Fibroblast of lung (primary cell): ENCODE measurements around the gene TANGO2. TPM values are rescaled to one million over a fixed set of nuclear protein-coding genes. Genes with fewer than 3 reads are reported as not detected.

Experiments used
- DNase-seq, 2 donors: peaks; one replicate each; pipeline versions ENCODE4 v3.0.0 to v3.0.0-alpha.2; 2010; ENCODE audit warnings: low read depth in 2 of 2
- H2AFZ ChIP-seq: 2 replicates; pipeline ENCODE4 v1.5.1; 2012; ENCODE audit warnings: low read length, control low read depth, inconsistent platforms
- H3K27ac ChIP-seq: 2 replicates; pipeline ENCODE4 v1.5.1; 2011; ENCODE audit warnings: low read length, control low read depth; ENCODE audit not compliant: insufficient read depth
- H3K27me3 ChIP-seq: 2 replicates; pipeline ENCODE4 v1.5.1; 2011; ENCODE audit warnings: mild to moderate bottlenecking, low read length; ENCODE audit not compliant: control insufficient read depth, insufficient read depth
- H3K36me3 ChIP-seq: 2 replicates; pipeline ENCODE4 v1.5.1; 2011; ENCODE audit warnings: low read length; ENCODE audit not compliant: control insufficient read depth, insufficient read depth
- H3K4me1 ChIP-seq: 2 replicates; pipeline ENCODE4 v1.5.1; 2011; ENCODE audit warnings: low read length; ENCODE audit not compliant: control insufficient read depth, insufficient read depth; ENCODE audit errors: extremely low read depth
- H3K4me2 ChIP-seq: 2 replicates; pipeline ENCODE4 v1.5.1; 2011; ENCODE audit warnings: low read length, control low read depth; ENCODE audit not compliant: insufficient read depth; ENCODE audit errors: extremely low read depth
- H3K4me3 ChIP-seq, 4 experiments: fragments of 200-600 bp in 1 of 4; sonication (generic) in 1 of 4; replicated peaks in 1 of 4; 2 replicates each; pipeline ENCODE4 v1.5.1; 2011 to 2016; ENCODE audit warnings: low read length in 4 of 4, low read depth in 3 of 4, mild to moderate bottlenecking in 3 of 4, control low read depth in 2 of 4, inconsistent platforms in 1 of 4, mixed read lengths in 1 of 4; ENCODE audit not compliant: insufficient read depth in 1 of 4; ENCODE audit errors: control extremely low read depth in 1 of 4
- H3K79me2 ChIP-seq: 2 replicates; pipeline ENCODE4 v1.5.1; 2012; ENCODE audit warnings: mild to moderate bottlenecking, low read length, inconsistent platforms; ENCODE audit not compliant: control insufficient read depth, insufficient read depth
- H3K9ac ChIP-seq: 2 replicates; pipeline ENCODE4 v1.5.1; 2011; ENCODE audit warnings: mild to moderate bottlenecking, low read length, control low read depth; ENCODE audit not compliant: insufficient read depth
- H3K9me3 ChIP-seq: 2 replicates; pipeline ENCODE4 v1.5.1; 2012; ENCODE audit warnings: low read depth, low read length; ENCODE audit not compliant: control insufficient read depth, insufficient read depth
- H4K20me1 ChIP-seq: 2 replicates; pipeline ENCODE4 v1.5.1; 2011; ENCODE audit warnings: low read length; ENCODE audit not compliant: control insufficient read depth, insufficient read depth; ENCODE audit errors: extremely low read depth
- EZH2 ChIP-seq: IDR thresholded peaks from 2 replicates; pipeline ENCODE4 v1.5.1; 2012; ENCODE audit warnings: low read length, control low read depth, mild to moderate bottlenecking; ENCODE audit errors: missing control alignments
- polyA plus RNA-seq, 2 donors: library from polyadenylated mRNA; depleted of rRNA in 1 of 2; stranded (reverse) in 1 of 2; unstranded in 1 of 2; fragments of >200 nt; gene quantifications; 2 replicates each; pipeline ENCODE4 v1.2.1, GENCODE V29; 2011 to 2012; ENCODE audit warnings: missing spikeins in 1 of 2
- total RNA-seq: library from RNA; depleted of rRNA; stranded (reverse); fragments of >200 nt; gene quantifications from 2 replicates; pipeline ENCODE4 v1.2.1, GENCODE V29; 2014
- TF ChIP-seq, protein P1 (sequence below), 2 donors: IDR thresholded peaks in 1 of 2; conservative IDR thresholded peaks in 1 of 2; 1 replicate in 1 of 2; 2 replicates in 1 of 2; pipeline ENCODE4 v1.5.1; 2011 to 2012; ENCODE audit warnings: low read length in 2 of 2, control low read depth in 1 of 2, inconsistent platforms in 1 of 2, low read depth in 1 of 2, mild to moderate bottlenecking in 1 of 2

Gene TANGO2
- total and polyA plus RNA-seq, 2 donors (not counting 1 experiment from before 2014, with no cell fraction given): 28.3 to 52.8 TPM

DNA sequence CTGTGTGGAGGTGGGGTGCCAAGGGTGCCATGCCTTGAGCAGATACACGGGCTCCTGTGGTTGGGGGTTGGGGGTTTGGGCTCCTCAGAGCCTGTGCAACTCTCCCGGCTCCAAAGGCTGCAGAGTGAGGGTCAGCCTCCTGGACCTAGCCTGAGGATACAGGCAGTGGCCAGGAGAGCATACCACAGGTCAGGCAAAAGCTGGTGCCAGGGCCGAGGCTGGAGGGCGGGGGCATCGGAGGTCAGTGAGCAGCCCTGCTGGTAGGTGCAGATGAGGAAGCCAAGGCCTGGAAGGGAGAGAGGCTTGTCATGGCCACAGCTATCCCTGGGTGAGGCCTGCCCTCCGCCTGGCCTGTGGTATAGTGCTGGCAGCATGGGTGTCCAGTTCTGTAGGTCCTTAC lies 33.6 kb downstream of the TANGO2 start:
- Histone ChIP-seq H2AFZ (no peak overlapping the region), H3K27ac (no peak overlapping the region), H3K9ac (no peak overlapping the region), H3K79me2 (no peaks in the 10 kb centered on the region), H3K4me3 (no peak overlapping the region), H4K20me1 (no peaks in the 10 kb centered on the region), H3K4me2 (no peak overlapping the region), H3K36me3 (peaks cover 6% of the 10 kb centered on the region), H3K9me3 (no peaks in the 10 kb centered on the region), H3K27me3 (no peaks in the 10 kb centered on the region), H3K4me1 (no peaks in the 10 kb centered on the region)
- TF ChIP-seq, protein P1, sequence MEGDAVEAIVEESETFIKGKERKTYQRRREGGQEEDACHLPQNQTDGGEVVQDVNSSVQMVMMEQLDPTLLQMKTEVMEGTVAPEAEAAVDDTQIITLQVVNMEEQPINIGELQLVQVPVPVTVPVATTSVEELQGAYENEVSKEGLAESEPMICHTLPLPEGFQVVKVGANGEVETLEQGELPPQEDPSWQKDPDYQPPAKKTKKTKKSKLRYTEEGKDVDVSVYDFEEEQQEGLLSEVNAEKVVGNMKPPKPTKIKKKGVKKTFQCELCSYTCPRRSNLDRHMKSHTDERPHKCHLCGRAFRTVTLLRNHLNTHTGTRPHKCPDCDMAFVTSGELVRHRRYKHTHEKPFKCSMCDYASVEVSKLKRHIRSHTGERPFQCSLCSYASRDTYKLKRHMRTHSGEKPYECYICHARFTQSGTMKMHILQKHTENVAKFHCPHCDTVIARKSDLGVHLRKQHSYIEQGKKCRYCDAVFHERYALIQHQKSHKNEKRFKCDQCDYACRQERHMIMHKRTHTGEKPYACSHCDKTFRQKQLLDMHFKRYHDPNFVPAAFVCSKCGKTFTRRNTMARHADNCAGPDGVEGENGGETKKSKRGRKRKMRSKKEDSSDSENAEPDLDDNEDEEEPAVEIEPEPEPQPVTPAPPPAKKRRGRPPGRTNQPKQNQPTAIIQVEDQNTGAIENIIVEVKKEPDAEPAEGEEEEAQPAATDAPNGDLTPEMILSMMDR (conservative IDR thresholded peaks at IDR 0.05 in 1 of 2, IDR thresholded peaks at IDR 0.05 in 1 of 2; ENCODE audit: low read depth in 1 of 2, low read length in 2 of 2): no peak
- no peak for TF ChIP-seq EZH2
- no peak for DNase-seq

GRCh38 chr22:20055144-20055543 lies 34.2 kb downstream of the TANGO2 start:
- Histone ChIP-seq H2AFZ (no peak overlapping the region), H4K20me1 (no peaks in the 10 kb centered on the region), H3K9me3 (no peaks in the 10 kb centered on the region), H3K27ac (no peak overlapping the region), H3K36me3 (peaks cover 6% of the 10 kb centered on the region), H3K79me2 (no peaks in the 10 kb centered on the region), H3K9ac (no peak overlapping the region), H3K4me3 (no peak overlapping the region), H3K27me3 (no peaks in the 10 kb centered on the region), H3K4me2 (no peak overlapping the region), H3K4me1 (no peaks in the 10 kb centered on the region)
- TF ChIP-seq EZH2: no peak
- TF ChIP-seq, protein P1 (conservative IDR thresholded peaks at IDR 0.05 in 1 of 2, IDR thresholded peaks at IDR 0.05 in 1 of 2; ENCODE audit: low read depth in 1 of 2, low read length in 2 of 2): no peak
- no peak for DNase-seq

GRCh38 chr22:20055654-20056053 lies 34.7 kb downstream of the TANGO2 start:
- H3K4me1 ChIP-seq: no peaks in the 10 kb centered on the region
- H3K4me3 ChIP-seq: no peak overlapping the region
- no peak for TF ChIP-seq EZH2
- TF ChIP-seq, protein P1 (conservative IDR thresholded peaks at IDR 0.05 in 1 of 2, IDR thresholded peaks at IDR 0.05 in 1 of 2; ENCODE audit: low read depth in 1 of 2, low read length in 2 of 2): no peak
- no peaks in the 10 kb centered on the region for H3K9me3 ChIP-seq
- H3K27me3 ChIP-seq: no peaks in the 10 kb centered on the region
- H3K4me2 ChIP-seq: no peak overlapping the region
- H3K36me3 ChIP-seq: peaks cover 6% of the 10 kb centered on the region
- DNase-seq: no peak
- no peak overlapping the region for H2AFZ ChIP-seq
- no peaks in the 10 kb centered on the region for H3K79me2 ChIP-seq
- H4K20me1 ChIP-seq: no peaks in the 10 kb centered on the region
- no peak overlapping the region for H3K9ac ChIP-seq
- no peak overlapping the region for H3K27ac ChIP-seq
